ENCODE results near the gene GPER1. TPM values are rescaled to one million over a fixed set of nuclear protein-coding genes. Genes with fewer than 3 reads are reported as not detected.

Gene GPER1
- total and polyA plus RNA-seq, 2 donors (not counting 3 experiments of a cell fraction or from before 2014, with no cell fraction given) = 0.77 to 2.3 TPM

GRCh38 chr7:1124816-1125602 lies 37.1 kb downstream of the GPER1 start:
- no peak for DNase-seq (ENCODE audit: low read depth, low spot score)
- no peak overlapping the region for H3K4me2 ChIP-seq (ENCODE audit: insufficient read depth, low read length)

GRCh38 chr7:1125603-1125969 lies 37.7 kb downstream of the GPER1 start:
- CTCF ChIA-PET = interaction anchor here (2.4 to 4.4 kb wide), 4 partner anchors 12 to 132 kb away, joined by 31 to 65 read pairs (median 39); a partner anchor contains a TSS
- H3K9me1 ChIP-seq (replicated peaks; ENCODE audit: control insufficient read depth, extremely low read depth, insufficient read depth, low read length) = no peaks in the 10 kb centered on the region
- no peak overlapping the region for H3K4me2 ChIP-seq (ENCODE audit: insufficient read depth, low read length)
- BruUV-seq (replicated peaks) = no TSS peak
- no peaks in the 10 kb centered on the region for H3K9me3 ChIP-seq (replicated peaks; ENCODE audit: control insufficient read depth, insufficient read depth, low read length)
- H3K4me1 ChIP-seq (ENCODE audit: control insufficient read depth, extremely low read depth, insufficient read depth, low read length) = peaks cover 12% of the 10 kb centered on the region
- no peak overlapping the region for H2AFZ ChIP-seq (ENCODE audit: low read depth, low read length)
- no peak overlapping the region for H3K9ac ChIP-seq (replicated peaks; ENCODE audit: extremely low read depth, insufficient read depth, low read length)
- POLR2A ChIA-PET = no interaction called here
- no peak for TF ChIP-seq CTCF (IDR thresholded peaks at IDR 0.05; ENCODE audit: extremely low read depth in 1 of 2, insufficient read depth in 1 of 2, low read depth in 1 of 2, low read length in 2 of 2)
- no peak for TF ChIP-seq GATA2 (IDR thresholded peaks at IDR 0.05; ENCODE audit: insufficient read depth, insufficient read length, low read depth, low read length)
- TF ChIP-seq MYC (IDR thresholded peaks at IDR 0.05; ENCODE audit: low read depth, low read length) = no peak
- TF ChIP-seq POLR2A (IDR thresholded peaks at IDR 0.05; ENCODE audit: low read depth, low read length) = no peak
- no peak for TF ChIP-seq EZH2 (IDR thresholded peaks at IDR 0.05; ENCODE audit: borderline replicate concordance, low read depth, low read length, severe bottlenecking)
- no peak for TF ChIP-seq POLR2AphosphoS5 (IDR thresholded peaks at IDR 0.05; ENCODE audit: insufficient read depth, low read depth, low read length)
- TF ChIP-seq FOS (IDR thresholded peaks at IDR 0.05; ENCODE audit: borderline replicate concordance, insufficient read depth, low read length) = no peak
- no peak for TF ChIP-seq JUN (IDR thresholded peaks at IDR 0.05; ENCODE audit: borderline replicate concordance, insufficient read depth, insufficient read length, low read depth)
- no peak for TF ChIP-seq MAX (IDR thresholded peaks at IDR 0.05; ENCODE audit: insufficient read depth, insufficient read length)
- FAIRE-seq (no peak), DNase-seq (ENCODE audit: low read depth, low spot score) (no peak)
- dilution Hi-C loops (cut with MboI; ENCODE audit: extremely low pct_ligation_motif_present, low sequenced_read_pairs) = no loop called here
- intact Hi-C loops (cut with micrococcal nuclease) = no loop called here
- H3K4me3 ChIP-seq (replicated peaks in 1 of 3; ENCODE audit: insufficient read depth in 1 of 3, low read depth in 1 of 3, low read length in 3 of 3) = no peak overlapping the region
- H3K36me3 ChIP-seq (ENCODE audit: control insufficient read depth in 2 of 2, extremely low read depth in 1 of 2, insufficient read depth in 2 of 2, low read length in 2 of 2) = peaks cover 0 to 3% of the 10 kb centered on the region in 2 experiments
- H3K27ac ChIP-seq (ENCODE audit: insufficient read depth, low read depth, low read length) = no peak overlapping the region
- no peaks in the 10 kb centered on the region for H3K27me3 ChIP-seq (ENCODE audit: control insufficient read depth in 2 of 2, insufficient read depth in 2 of 2, low read length in 2 of 2)
- no peaks in the 10 kb centered on the region for H4K20me1 ChIP-seq (replicated peaks; ENCODE audit: control insufficient read depth, extremely low read depth, insufficient read depth, low read length)
- H3K79me2 ChIP-seq (ENCODE audit: control insufficient read depth, insufficient read depth, low read length) = peaks cover 2% of the 10 kb centered on the region

More at GRCh38 chr7:1124816-1125602, 37.1 kb downstream of the GPER1 start:
- dilution Hi-C loops (cut with MboI; ENCODE audit: extremely low pct_ligation_motif_present, low sequenced_read_pairs) (no loop called here), intact Hi-C loops (cut with micrococcal nuclease) (no loop called here)
- no TSS peak for BruUV-seq (replicated peaks)
- no peak overlapping the region for H3K27ac ChIP-seq (ENCODE audit: insufficient read depth, low read depth, low read length)
- no peak overlapping the region for H3K4me3 ChIP-seq (replicated peaks in 1 of 3; ENCODE audit: insufficient read depth in 1 of 3, low read depth in 1 of 3, low read length in 3 of 3)
- H3K36me3 ChIP-seq (ENCODE audit: control insufficient read depth in 2 of 2, extremely low read depth in 1 of 2, insufficient read depth in 2 of 2, low read length in 2 of 2) = peaks cover 0 to 3% of the 10 kb centered on the region in 2 experiments
- peaks cover 2% of the 10 kb centered on the region for H3K79me2 ChIP-seq (ENCODE audit: control insufficient read depth, insufficient read depth, low read length)
- no peaks in the 10 kb centered on the region for H3K27me3 ChIP-seq (ENCODE audit: control insufficient read depth in 2 of 2, insufficient read depth in 2 of 2, low read length in 2 of 2)
- no peak overlapping the region for H3K9ac ChIP-seq (replicated peaks; ENCODE audit: extremely low read depth, insufficient read depth, low read length)
- peaks cover 12% of the 10 kb centered on the region for H3K4me1 ChIP-seq (ENCODE audit: control insufficient read depth, extremely low read depth, insufficient read depth, low read length)
- H4K20me1 ChIP-seq (replicated peaks; ENCODE audit: control insufficient read depth, extremely low read depth, insufficient read depth, low read length) = no peaks in the 10 kb centered on the region
- H2AFZ ChIP-seq (ENCODE audit: low read depth, low read length) = no peak overlapping the region
- POLR2A ChIA-PET = no interaction called here
- no peaks in the 10 kb centered on the region for H3K9me1 ChIP-seq (replicated peaks; ENCODE audit: control insufficient read depth, extremely low read depth, insufficient read depth, low read length)
- FAIRE-seq = no peak
- no peaks in the 10 kb centered on the region for H3K9me3 ChIP-seq (replicated peaks; ENCODE audit: control insufficient read depth, insufficient read depth, low read length)
- CTCF ChIA-PET = interaction anchor here (1.6 to 4.4 kb wide), 7 partner anchors 13 to 132 kb away, joined by 7 to 65 read pairs (median 31); a partner anchor contains a TSS
- TF ChIP-seq POLR2AphosphoS5 (IDR thresholded peaks at IDR 0.05; ENCODE audit: insufficient read depth, low read depth, low read length) = no peak
